Measurements from ENCODE around the gene OSBPL10.
"Not testable (repeated sequence)": the region's sequence is repeated elsewhere in the genome, so short reads cannot be mapped to it uniquely, and the experiment has no call there.

Gene OSBPL10, protein sequence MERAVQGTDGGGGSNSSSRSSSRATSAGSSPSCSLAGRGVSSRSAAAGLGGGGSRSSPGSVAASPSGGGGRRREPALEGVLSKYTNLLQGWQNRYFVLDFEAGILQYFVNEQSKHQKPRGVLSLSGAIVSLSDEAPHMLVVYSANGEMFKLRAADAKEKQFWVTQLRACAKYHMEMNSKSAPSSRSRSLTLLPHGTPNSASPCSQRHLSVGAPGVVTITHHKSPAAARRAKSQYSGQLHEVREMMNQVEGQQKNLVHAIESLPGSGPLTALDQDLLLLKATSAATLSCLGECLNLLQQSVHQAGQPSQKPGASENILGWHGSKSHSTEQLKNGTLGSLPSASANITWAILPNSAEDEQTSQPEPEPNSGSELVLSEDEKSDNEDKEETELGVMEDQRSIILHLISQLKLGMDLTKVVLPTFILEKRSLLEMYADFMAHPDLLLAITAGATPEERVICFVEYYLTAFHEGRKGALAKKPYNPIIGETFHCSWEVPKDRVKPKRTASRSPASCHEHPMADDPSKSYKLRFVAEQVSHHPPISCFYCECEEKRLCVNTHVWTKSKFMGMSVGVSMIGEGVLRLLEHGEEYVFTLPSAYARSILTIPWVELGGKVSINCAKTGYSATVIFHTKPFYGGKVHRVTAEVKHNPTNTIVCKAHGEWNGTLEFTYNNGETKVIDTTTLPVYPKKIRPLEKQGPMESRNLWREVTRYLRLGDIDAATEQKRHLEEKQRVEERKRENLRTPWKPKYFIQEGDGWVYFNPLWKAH

GRCh38 chr3:31981206-31982181 is at the start of gene OSBPL10, which contains the start of gene ZNF860:
Gene OSBPL10 (minus strand): TSS chr3:31981262. CDS start chr3:31981179, 83 bp downstream.
Gene ZNF860 (plus strand): TSS chr3:31981750. CDS start chr3:31989080, 7,330 bp downstream.
- peak; percentile 80 for DNase-seq (ENCODE audit: low spot score)

GRCh38 chr3:32026593-32026992 is 45.5 kb upstream of the OSBPL10 start:
- peak; percentile 10 for DNase-seq (ENCODE audit: low spot score)

DNA sequence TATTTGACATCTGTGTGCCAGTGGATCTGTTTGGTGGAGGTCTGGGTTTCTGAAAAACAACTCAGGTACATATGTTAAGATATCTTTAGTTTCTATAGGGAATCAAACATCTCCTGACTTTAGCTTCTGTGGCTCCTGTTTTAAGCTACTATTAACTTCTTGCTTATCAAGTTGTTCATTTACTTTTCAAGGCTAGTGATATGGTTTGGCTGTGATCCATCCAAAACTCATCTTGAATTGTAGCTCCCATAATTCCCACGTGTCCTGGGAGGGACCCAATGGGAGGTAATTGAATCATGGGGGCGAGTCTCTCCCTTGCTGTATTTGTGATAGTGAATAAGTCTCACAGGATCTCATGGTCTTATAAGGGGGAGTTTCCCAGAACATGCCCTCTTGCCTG is 41.9 kb upstream of the OSBPL10 start:
- DNase-seq (ENCODE audit: low spot score): no peak

GRCh38 chr3:32021748-32022147 is 40.7 kb upstream of the OSBPL10 start:
- DNase-seq (ENCODE audit: low spot score): no peak

DNA sequence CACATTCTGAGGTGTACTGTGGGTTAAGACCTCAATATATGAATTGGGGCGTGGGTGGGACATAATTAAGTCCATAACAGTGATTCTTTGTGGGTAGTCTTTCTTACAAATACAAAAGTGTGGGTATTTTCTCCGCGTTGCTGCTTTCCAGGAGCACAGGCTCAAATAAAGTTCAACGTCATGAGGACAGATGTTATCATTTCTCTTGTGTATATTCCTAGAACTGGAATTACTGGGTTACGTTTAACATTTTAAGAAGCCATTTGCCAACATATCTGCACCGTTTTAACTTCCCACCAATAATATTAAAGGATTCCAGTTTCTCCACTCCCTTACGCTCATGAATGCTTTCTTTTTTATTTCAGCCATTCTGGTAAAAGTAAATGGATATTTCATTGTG is 40.1 kb upstream of the OSBPL10 start:
- no peak for DNase-seq (ENCODE audit: low spot score)

DNA sequence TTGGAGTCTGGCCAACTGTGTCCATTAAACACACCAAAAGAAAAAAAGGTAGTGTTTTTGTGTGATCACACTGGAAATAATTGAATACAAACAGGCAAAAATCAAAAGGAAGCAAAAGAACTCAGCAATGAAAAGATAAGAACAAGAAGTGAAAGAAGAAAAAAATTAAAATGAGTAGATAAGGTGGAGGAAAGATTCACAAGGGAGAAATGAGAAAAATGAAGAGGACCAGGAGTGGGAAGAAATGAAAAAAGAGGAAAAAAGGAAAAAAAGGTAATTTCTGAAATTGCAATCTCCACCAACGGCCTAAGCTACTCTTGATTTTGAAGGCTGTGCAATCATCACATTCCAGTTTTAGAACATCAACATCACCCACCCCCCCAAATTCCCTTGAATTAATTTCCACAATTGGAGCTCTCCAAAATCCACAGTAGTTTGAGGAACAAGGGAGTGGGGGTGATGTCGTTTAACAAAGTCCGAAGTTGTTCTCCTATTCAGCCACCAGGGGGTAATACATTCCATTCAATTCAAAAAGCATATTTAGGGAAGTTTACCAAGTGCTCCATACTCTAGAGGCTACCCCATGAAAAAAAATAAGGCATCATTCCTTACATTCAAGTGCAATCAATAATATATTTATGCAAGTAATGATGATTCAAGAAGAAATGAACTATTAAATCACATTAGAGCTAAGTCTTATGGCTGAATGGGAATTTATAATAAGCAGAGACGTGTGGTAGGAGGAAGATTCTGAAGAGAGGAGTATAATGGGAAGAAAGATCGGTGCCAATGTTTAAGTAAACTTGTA is 37.9 kb upstream of the OSBPL10 start:
- DNase-seq (ENCODE audit: low spot score): peak; percentile 59

DNA sequence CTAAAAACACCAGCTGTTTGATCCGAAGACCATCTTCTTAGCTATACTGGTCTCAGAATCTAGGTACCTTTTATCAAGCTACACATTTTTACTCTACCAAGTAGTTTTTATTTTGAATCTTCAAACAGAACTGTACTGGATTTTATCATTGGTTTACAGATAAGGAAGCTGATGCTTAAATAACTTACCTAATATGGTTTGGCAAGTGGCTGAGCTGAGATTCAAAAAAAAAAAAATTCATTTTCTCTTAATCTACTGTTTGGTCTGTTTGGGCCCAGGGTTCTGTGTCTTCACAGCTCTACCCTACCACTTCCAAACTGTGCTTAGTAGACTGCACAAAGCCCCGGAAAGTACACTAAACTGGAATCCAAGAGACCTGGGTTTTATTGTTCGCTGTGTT is 36.2 kb upstream of the OSBPL10 start:
- DNase-seq (ENCODE audit: low spot score): no peak

DNA sequence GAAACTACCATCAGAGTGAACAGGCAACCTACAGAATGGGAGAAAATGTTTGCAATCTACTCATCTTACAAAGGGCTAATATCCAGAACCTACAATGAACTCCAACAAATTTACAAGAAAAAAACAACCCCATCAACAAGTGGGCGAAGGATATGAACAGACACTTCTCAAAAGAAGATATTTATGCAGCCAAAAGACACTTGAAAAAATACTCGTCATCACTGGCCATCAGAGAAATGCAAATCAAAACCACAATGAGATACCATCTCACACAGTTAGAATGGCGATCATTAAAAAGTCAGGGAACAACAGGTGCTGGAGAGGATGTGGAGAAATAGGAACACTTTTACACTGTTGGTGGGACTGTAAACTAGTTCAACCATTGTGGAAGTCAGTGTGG is 34.6 kb upstream of the OSBPL10 start:
- not testable (repeated sequence) for DNase-seq (ENCODE audit: low spot score)

DNA sequence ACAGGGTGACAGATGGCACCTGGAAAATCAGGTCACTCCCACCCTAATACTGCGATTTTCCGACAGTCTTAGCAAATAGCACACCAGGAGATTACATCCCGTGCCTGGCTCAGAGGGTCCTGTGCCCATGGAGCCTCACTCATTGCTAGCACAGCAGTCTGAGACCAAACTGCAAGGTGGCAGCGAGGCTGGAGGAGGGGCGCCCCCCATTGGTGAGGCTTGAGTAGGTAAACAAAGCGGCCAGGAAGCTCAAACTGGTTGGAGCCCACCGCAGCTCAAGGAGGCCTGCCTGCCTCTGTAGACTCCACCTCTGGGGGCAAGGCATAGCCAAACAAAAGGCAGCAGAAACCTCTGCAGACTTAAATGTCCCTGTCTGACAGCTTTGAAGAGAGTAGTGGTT is 29.6 kb upstream of the OSBPL10 start:
- DNase-seq (ENCODE audit: low spot score): not testable (repeated sequence)

- no peak for DNase-seq (ENCODE audit: low spot score)
Observed at GRCh38 chr3:32009957-32010356, 28.9 kb upstream of the OSBPL10 start.

GRCh38 chr3:32009101-32009500 is 28.0 kb upstream of the OSBPL10 start:
- no peak for DNase-seq (ENCODE audit: low spot score)

DNA sequence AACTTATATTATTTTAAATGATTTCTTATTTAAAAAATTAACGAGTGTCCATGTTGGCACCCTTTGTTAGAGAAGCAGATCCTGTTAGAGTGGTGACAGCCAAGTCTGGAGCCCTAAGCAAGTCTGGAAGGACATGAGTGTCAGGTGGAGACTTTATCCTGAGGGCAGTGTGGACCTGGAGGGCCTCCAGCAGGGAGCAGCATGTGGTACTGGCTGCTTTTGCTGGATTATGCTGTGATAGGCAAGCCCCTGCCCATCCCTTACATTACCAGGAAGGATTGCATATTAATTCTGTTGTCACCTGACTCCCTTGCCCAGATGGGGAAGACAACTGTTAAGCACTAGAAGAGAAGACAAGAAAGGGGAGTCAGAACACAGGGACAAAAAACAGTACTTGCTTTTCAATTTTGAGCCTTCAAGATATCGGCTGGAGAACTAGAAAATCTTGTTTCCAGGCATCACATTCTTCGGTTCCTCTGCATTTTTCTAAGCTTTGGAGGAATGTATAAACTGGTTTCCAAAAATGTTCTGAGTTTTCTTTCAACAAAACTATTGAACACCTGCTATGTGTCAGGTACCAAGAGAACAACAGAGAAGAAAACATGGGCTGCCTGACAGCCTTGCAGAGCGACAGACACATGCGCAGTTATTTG is 23.2 kb upstream of the OSBPL10 start:
- no peak for DNase-seq (ENCODE audit: low spot score)

DNA sequence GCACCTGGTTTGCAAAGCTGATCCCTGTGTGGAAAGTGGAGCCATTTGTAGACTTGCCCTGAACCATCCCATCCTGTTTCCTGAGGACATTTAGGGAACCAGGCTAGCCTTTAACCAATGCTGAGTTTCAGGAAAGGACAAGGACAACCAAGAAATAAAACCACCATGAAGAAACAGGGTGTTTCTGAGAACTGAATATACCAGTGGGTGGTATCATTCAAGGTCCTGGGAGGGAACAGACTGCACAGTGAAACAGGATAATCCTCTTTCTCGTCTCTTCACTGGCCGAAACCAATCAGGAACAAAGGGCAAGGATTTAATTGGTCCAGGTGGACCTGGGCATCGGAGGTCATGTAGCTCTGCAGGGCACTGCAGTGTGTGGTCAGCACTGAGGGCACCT is 22.3 kb upstream of the OSBPL10 start:
- DNase-seq (ENCODE audit: low spot score): no peak

DNA sequence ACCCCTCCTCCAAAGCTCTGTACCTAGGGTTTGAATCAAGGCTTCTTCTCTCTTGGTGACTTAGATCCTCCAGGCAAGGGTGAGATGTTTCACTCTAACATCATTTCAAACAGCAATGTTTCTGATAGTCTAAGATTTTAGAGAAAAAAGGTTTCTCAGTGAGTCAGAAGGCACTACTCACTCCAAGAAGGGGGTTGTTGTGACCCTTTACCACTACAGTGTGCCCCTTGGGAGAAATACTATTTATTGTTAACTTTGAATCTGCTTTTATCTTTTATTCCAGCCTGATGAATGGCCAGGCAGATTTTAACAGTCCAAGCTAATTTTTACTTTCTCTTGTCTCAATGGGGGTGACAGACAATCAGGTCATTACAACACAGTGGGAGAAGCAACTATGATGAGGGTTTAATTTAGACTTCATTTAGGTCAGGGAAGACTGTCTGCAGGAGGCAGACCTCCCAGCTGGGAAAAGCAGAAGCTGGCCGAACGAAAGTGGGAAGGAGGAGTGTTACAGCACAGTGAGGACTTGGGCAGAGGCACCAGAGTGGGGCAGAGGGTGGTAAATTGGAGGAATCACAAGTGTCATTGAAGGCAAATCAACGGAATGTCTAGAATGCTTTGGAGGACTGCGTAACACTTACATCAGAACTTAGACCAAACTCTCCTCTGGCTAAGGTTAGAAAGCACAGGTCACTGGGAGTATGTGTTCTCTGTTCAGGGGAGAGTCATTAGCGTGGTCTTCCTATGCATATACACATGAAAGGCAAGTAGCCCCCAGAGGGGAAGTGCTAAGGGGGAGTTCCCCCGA is 21.7 kb upstream of the OSBPL10 start:
- DNase-seq (ENCODE audit: low spot score): no peak

DNA sequence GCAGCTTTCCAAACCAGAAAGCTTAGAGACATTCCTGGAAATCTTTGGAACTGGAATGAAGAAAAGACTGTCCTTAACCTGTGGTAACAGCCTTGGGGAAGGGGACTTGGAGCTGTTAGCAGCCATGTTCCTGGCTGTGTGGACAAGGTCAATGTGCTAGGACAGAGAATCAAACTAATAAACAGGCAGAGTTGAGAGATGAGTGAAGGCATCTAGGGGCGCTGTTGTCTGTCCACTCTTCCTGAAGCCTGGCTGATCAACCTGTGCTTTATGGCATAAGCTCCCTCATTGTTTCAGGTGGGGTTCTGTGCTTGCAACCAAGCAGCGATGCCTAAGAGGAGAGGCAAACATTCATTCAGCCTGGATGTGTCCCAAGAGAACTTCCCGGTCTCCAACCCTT is 19.8 kb upstream of the OSBPL10 start:
- DNase-seq (ENCODE audit: low spot score): no peak

- no peak for DNase-seq (ENCODE audit: low spot score)
Observed at GRCh38 chr3:31999907-32000439, 18.9 kb upstream of the OSBPL10 start.

DNA sequence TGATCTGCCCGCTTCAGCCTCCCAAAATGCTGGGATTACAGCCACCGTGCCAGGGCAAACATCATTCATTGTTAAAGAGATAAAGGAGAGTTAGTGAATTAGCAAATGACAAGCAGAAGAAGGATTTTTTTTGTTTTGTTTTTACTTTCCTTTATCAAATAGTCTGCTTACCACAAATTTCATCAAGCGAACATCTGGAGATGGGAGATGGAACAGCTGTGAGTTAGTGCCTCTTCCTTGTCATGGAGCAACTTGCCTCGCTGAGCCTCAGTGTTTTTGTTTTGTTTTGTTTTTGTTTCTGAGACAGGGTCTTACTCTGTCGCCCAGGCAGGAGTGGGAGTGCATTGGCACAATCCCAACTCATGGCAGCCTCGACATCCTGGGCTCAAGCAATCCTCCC is 16.4 kb upstream of the OSBPL10 start:
- DNase-seq (ENCODE audit: low spot score): no peak

DNA sequence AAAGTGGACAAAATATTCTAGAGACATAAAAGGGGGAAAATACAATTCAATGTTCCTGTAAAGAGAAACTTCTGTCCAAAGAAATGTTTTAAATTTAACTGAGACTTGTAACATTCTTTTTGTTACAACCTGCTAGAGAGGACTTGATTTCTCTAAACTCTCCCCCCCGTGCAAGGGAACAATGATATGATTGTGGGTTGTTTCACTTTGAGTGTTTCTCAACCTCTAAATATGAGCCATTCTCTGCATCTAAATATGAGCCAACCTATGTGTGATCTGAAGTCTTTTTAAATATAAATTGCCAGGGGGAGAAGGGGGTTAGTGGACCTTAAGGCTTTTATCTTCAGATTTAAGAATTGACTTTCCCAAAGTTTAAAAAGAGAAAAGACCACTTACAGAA is 15.1 kb upstream of the OSBPL10 start:
- no peak for DNase-seq (ENCODE audit: low spot score)

DNA sequence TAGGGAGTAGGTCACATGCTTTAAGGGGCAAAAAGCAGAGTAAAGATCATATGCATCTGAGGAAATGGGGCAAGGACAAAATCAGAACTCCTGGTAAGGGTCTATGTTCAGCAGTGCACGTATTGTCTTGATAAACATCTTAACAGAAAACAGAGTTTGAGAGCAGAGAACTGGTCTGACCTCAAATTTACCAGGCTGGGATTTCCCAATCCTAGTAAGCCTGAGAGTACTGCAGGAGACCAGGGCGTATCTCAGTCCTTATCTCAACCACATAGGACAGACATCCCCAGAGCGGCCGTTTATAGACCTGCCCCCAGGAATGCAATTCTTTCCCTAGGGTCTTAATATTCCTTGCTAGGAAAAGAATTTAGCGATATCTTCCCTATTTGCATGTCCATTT is 14.0 kb upstream of the OSBPL10 start:
- DNase-seq (ENCODE audit: low spot score): not testable (repeated sequence)

Data from Ammon's horn (tissue), 1 donor.